Cardiac fibroblast (primary cell): ENCODE data around the gene FAM216B.
"Not testable (repeated sequence)": the region's sequence is repeated elsewhere in the genome, so short reads cannot be mapped to it uniquely, and the experiment has no call there.

Experiments used
- DNase-seq, 2 donors: peaks; one replicate each; pipeline versions ENCODE4 v3.0.0 to v3.0.0-alpha.2; 2010; ENCODE audit warnings: low read depth in 2 of 2
- H3K4me3 ChIP-seq, 2 donors: replicated peaks in 1 of 2; 1 replicate in 1 of 2; 2 replicates in 1 of 2; pipeline ENCODE4 v1.5.1; 2011; ENCODE audit warnings: low read depth in 2 of 2, low read length in 2 of 2, mild to moderate bottlenecking in 2 of 2, moderate library complexity in 1 of 2
- CTCF ChIP-seq: IDR thresholded peaks from one replicate; pipeline ENCODE4 v1.5.1; 2011; ENCODE audit warnings: low read depth, mild to moderate bottlenecking, low read length, inconsistent platforms

FAM216B gene

GRCh38 chr13:42766016-42766415, 15.4 kb upstream of the FAM216B start:
- no peak for TF ChIP-seq CTCF
- H3K4me3 ChIP-seq, result no peak overlapping the region
- no peak for DNase-seq

- TF ChIP-seq CTCF, result no peak
- H3K4me3 ChIP-seq, result no peak overlapping the region
- DNase-seq, result peak in 1 of 2 donors; percentile 22
These were observed 11.7 kb upstream of the FAM216B start for GRCh38 chr13:42769650-42770049.

- DNase-seq, result peak in 1 of 2 donors; percentile 13
- not testable (repeated sequence) for H3K4me3 ChIP-seq
These were observed 4.8 kb upstream of the FAM216B start for GRCh38 chr13:42776558-42776957.

- TF ChIP-seq CTCF, result no peak
- DNase-seq, result peak in 1 of 2 donors; percentile 21
- no peak overlapping the region for H3K4me3 ChIP-seq
These were observed 3.9 kb upstream of the FAM216B start for GRCh38 chr13:42777467-42777866.

GRCh38 chr13:42780044-42780443, 1.3 kb upstream of the FAM216B start:
- no peak for TF ChIP-seq CTCF
- no peak for DNase-seq
- H3K4me3 ChIP-seq, result no peak overlapping the region

- no peak for DNase-seq
These were observed 5.3 kb downstream of the FAM216B start for GRCh38 chr13:42786715-42787114.

GRCh38 chr13:42788601-42789000, 7.2 kb downstream of the FAM216B start:
- TF ChIP-seq CTCF, result no peak
- no peak for DNase-seq
- no peak overlapping the region for H3K4me3 ChIP-seq

More at GRCh38 chr13:42786715-42787114, 5.3 kb downstream of the FAM216B start:
- no peak overlapping the region for H3K4me3 ChIP-seq
- TF ChIP-seq CTCF, result no peak
